SW480 (cell line): ENCODE measurements around the gene SRXN1.
"Not testable (repeated sequence)": the region's sequence is repeated elsewhere in the genome, so short reads cannot be mapped to it uniquely, and the experiment has no call there.

ENCODE experiments used
- DNase-seq: peaks from one replicate; pipeline ENCODE4 v3.0.0-alpha.2; 2016; ENCODE audit warnings: low spot score

Gene SRXN1

GRCh38 chr20:655726-656624 lies 3.0 kb upstream of the SRXN1 start:
- no peak for DNase-seq

- DNase-seq, result no peak
Observed at GRCh38 chr20:654417-654750, 1.4 kb upstream of the SRXN1 start.

- DNase-seq, result no peak
Observed at GRCh38 chr20:653590-654416, 803 bp upstream of the SRXN1 start.

GRCh38 chr20:652615-653109 lies 338 bp downstream of the SRXN1 start:
- no peak for DNase-seq

- no peak for DNase-seq
Observed at GRCh38 chr20:651713-652614, 1.0 kb downstream of the SRXN1 start.

GRCh38 chr20:650954-651353 lies 2.0 kb downstream of the SRXN1 start:
- no peak for DNase-seq

- no peak for DNase-seq
Observed at GRCh38 chr20:650281-650680, 2.7 kb downstream of the SRXN1 start.

- no peak for DNase-seq
Observed at GRCh38 chr20:647479-648019, 5.5 kb downstream of the SRXN1 start.

GRCh38 chr20:646868-647233 lies 6.1 kb downstream of the SRXN1 start:
- no peak for DNase-seq

- no peak for DNase-seq
Observed at GRCh38 chr20:646107-646867, 6.7 kb downstream of the SRXN1 start.

GRCh38 chr20:645318-646106 lies 7.5 kb downstream of the SRXN1 start:
- DNase-seq, result peak; percentile 70

GRCh38 chr20:644692-645317 lies 8.2 kb downstream of the SRXN1 start:
- DNase-seq, result no peak

GRCh38 chr20:642398-643174 lies 10.4 kb downstream of the SRXN1 start:
- DNase-seq, result no peak

GRCh38 chr20:642013-642397 lies 11.0 kb downstream of the SRXN1 start:
- not testable (repeated sequence) for DNase-seq

- DNase-seq, result peak; percentile 52
Observed at GRCh38 chr20:641516-641875, 11.5 kb downstream of the SRXN1 start.

GRCh38 chr20:640674-641515 lies 12.1 kb downstream of the SRXN1 start:
- DNase-seq, result no peak

GRCh38 chr20:638579-638978 lies 14.4 kb downstream of the SRXN1 start:
- no peak for DNase-seq

- DNase-seq, result no peak
Observed at GRCh38 chr20:637559-637958, 15.4 kb downstream of the SRXN1 start.
